M059J (cell line): ENCODE data around the gene CKAP2. TPM values are rescaled to one million over a fixed set of nuclear protein-coding genes. Genes with fewer than 3 reads are reported as not detected.
"Not testable (repeated sequence)": the region's sequence is repeated elsewhere in the genome, so short reads cannot be mapped to it uniquely, and the experiment has no call there.

Experiments
- DNase-seq: peaks from one replicate; pipeline ENCODE4 v3.0.0-alpha.2; 2012; ENCODE audit warnings: low read depth
- total RNA-seq: library from RNA; depleted of rRNA; stranded (reverse); fragments of >200 nt; shearing (Covaris generic); gene quantifications from 2 replicates; pipeline ENCODE4 v1.2.3, GENCODE V29; 2014

Gene CKAP2
- total RNA-seq, 1 experiment from 2014 or later: 72.0 TPM

DNA sequence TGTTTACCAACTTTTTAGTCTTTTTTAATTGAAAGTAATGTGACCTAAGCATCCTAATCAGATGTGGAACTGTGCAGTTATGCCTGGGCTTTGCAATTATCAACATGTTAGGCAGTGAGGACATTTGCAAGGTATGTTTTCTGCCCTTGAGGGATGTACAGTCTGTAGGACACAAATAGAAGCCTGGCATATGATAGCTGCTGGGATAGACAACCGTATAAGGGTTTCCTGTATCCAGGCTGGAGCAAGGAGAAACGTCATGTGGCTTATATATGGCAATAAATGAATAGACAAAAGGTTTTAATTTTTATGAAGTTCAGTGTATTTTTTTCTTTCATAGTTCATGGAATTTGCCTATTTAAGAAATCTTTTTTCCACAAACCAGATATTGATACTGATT, 2.8 kb upstream of the CKAP2 start:
- DNase-seq: no peak

DNA sequence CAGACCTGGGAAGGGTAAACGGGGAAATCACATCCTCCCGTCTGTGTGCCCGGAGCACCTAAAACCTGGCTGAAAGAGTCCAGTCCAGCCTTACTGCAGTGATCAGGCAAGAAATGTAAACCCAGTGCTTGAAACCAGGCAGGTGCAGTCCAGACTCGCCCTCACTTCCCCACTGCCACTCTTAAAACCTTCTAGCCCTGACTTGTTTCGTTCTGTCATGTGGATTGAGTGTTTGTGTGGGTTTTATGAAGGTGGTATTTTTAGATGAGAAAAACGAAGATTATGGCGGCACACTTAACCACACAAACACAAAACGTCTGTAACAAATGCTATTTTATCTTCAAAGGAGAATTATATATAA, 839 bp upstream of the CKAP2 start:
- peak; percentile 46 for DNase-seq

DNA sequence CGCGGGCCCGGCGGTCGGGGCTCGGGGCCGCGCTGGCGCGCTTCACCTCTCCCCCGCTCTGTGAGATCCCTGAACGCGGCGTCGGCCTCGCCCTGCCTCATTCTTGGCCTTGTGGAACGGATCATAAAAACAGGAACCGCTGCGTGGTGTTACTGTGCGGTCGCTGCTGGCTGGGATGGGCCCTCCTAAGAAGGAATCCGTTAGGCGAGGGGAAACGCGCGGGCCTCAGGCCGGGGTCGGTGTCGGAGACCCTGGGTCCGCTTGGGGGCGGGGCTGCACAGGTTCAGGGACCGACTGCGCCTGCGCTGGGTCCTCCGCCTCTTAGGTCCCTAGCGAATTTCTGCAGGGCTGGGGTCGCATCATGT, 381 bp downstream of the CKAP2 start:
- DNase-seq: peak; percentile 57

DNA sequence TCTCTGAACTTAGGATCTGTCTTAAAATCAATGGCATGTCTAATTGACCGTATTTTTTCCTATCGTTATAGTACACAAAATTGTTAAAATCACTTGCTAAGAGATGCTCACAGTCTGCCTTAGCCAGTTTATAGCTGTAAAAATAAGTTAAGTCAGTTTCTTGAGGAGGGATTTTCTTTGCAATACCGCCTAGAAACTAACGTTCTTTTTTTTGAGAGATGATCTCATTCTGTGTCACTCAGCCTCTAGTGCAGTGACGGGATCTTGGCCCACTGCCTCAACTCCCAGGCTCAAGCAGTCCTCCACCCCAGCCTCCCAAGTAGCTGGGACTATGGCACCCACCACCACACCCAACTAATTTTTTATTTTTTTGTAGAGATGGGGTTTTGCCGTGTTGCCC, 4.4 kb downstream of the CKAP2 start:
- DNase-seq: peak; percentile 75

DNA sequence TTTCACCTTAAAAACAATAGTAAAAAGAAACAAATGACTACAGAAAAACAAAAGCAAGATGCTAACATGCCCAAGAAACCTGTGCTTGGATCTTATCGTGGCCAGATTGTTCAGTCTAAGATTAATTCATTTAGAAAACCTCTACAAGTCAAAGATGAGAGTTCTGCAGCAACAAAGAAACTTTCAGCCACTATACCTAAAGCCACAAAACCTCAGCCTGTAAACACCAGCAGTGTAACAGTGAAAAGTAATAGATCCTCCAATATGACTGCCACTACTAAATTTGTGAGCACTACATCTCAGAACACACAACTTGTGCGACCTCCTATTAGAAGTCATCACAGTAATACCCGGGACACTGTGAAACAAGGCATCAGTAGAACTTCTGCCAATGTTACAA, 6.0 kb downstream of the CKAP2 start:
- DNase-seq: no peak

DNA sequence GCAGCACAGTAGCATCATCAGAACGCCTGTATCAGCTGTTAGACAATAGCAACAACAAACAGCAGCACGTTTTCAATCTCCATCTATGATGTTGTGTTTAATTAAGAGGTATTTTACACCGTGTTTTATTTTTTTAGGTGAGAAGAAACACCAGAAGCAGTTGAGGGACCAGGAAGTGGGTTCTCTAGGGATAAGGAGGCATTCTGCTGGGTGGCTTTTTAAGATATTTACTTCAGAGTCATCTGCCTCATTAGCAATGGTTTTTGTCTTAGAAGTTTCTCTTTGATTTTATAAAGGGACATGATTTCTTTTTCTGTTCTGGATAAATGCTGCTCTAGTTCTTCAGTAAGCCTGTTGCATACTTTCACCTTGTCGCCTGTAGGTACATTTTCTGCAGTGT, 8.2 kb downstream of the CKAP2 start:
- no peak for DNase-seq

DNA sequence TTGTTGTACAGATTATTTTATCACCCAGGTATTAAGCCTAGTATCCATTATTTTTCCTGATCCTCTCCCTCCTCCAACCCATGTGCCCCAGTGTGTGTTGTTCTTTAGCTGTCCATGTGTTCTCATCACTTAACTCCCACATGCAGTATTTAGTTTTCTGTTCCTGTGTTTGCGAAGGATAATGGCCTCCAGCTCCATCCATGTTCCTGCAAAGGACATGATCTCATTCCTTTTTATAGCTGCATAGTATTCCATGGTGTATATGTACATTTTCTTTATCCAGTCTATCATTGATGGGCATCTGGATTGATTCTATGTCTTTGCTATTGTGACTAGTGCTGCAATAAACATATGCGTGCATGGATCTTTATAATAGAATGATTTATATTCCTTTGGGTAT, 13.2 kb downstream of the CKAP2 start:
- not testable (repeated sequence) for DNase-seq

DNA sequence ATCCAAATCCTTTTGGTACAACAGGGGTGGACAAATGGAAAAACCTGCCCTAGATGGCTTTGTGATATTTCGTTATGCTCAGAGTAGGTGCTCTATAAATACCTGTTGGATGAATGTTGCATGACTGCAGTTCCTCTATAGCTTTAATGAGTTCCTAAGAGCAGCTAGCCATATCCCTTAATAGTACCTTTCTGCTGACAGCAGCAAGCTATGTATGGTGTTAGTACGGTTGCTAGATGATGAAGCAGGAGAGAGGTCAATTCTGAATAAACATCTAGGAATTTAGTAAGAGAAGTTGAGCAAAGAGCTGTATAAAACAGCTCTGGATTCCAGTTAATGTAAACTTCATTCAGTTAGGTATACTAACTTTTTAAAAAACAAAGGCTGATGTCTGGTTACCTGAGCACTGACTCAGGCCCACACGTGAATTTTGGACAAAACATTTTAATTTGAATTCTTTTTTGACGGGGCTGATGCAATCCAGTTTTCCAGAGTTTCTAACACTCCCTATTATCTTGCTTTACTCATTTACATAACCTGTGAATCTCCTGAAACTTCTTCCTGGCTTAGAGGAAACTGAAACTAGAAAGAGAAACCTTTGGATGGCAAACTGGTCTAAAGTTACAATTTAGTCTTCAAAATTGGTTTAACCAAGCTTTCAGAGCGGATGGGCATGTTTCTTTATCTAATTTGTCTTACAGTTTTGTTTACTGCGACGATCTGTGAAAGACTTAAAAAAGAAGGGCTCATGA, 25.6 kb downstream of the CKAP2 start:
- peak; percentile 42 for DNase-seq

DNA sequence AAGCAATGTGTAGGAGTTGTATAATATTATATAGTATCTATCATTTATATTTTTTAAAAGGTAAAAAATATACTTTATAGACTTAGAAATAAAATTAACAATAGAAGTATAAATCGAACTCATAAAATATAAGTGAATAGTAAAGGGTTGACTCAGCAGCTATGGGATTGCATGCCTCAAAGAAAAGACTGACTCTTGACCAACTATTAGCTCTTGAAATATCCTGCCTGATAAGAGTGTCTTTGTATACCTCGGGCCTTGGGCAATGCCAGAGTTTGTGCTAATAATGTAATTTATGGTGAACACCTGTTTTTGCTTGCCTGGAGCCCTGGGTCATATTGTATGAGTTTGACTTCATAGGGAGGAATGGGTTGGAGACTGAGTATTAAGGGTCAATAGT, 31.8 kb downstream of the CKAP2 start:
- DNase-seq: not testable (repeated sequence)

DNA sequence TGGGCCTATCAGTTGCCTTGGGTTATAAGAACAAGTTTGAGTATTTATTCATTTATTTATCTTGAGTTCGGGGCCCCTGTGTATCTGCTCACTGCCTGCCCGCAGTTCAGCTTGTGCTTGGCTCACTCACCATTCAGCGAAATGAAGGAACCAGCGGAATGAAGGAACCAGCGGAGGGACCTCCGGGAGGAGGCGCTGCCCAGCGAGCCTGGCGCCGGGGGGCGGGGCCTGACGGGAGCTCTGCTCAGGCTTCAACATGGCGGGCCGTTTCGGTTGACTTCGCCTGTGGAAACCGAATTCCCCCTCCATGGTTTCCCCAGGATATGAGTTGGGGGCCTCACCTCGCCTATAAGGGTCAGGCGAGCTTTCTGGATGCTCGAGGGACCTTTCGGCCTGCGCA, 33.5 kb downstream of the CKAP2 start:
- DNase-seq: not testable (repeated sequence)

DNA sequence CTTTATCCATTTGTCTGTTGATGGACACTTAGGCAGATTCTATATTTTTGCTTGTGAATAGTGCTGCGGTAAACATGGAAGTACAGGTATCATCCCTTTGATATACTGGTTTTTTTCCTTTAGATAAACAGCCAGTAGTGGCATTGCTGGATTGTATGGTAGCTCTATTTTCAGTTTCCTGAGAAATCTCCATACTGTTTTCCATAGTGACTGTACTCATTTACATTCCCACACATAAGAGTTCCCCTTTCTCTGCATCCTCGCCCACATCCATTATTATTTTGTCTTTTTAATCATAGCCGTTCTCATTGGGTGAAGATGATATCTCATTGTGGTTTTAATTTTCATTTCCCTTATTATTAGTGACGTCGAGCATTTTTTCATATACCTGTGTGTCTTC, 35.7 kb downstream of the CKAP2 start:
- not testable (repeated sequence) for DNase-seq

DNA sequence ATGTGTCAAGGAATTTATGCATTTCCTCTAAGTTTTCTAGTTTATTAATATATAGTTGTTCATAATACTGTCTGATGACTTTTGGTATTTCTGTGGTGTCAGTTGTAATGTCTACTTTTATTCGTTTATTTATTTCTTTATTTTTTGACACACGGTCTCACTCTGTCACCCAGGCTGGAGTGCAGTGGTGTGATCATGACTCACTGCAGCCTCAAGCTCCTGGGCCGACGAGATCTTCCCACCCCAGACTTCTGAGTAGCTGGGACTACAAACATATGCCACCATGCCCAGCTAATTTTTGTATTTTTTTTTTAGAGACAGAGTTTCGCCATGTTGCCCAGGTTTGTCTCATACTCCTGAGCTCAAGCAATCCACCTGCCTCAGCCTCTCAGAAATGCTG, 39.0 kb downstream of the CKAP2 start:
- DNase-seq: peak; percentile 18

DNA sequence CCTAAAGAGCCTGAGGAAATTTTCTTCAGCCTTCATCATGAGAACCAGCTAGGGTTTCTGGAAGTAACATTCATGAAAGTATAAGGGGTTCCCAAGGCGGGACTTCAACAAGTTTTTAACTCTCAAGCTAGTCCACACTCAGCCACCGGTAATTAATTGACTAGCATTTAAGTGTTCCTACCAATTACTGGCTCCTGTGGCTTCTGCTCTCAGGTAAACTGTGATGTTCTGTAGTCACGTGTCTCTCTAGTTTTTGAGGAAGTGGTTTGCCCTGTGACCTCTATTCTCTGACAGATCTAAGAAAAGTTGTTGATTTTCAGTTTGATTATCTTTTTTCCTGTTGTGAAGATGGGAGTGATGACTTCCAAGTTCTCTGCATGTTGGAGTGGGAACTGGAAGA, 42.7 kb downstream of the CKAP2 start:
- DNase-seq: not testable (repeated sequence)

DNA sequence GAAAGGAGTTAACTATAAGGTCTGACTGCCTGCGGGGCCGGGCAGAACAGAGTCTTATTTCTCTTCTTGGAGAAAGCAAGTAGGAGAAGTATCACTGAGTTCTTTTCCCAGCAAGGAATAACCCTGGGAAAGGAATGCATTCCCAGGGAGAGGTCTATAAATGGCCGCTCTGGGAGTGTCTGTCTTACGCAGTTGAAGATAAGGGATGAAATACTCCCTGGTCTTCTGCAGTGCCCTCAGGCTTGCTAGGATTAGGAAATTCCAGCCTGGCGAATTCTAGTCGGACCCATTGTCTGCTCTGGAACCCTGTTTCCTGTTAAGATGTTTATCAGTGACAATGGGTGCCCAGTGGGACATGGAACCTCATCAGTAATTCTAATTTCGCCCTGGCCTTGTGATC, 47.0 kb downstream of the CKAP2 start:
- DNase-seq: not testable (repeated sequence)

DNA sequence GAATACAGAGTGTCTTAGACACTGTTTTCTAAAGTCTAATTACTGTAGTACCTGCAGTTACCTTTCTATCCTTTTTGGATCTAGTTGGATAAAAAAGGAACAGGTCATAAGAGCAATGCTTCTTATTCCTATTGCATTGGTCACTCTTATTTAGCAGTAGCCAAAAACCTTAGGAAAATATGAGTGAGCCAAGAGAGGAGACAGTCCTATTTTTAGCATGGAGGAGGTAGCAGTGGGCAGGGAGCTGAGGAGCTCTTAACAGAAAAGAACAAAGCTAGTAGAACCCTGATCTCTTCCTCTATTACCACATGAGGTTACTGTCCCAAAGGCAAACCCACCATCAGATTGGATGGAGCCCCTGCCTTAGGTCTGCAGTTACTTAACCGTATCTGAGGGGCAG, 50.6 kb downstream of the CKAP2 start:
- not testable (repeated sequence) for DNase-seq

DNA sequence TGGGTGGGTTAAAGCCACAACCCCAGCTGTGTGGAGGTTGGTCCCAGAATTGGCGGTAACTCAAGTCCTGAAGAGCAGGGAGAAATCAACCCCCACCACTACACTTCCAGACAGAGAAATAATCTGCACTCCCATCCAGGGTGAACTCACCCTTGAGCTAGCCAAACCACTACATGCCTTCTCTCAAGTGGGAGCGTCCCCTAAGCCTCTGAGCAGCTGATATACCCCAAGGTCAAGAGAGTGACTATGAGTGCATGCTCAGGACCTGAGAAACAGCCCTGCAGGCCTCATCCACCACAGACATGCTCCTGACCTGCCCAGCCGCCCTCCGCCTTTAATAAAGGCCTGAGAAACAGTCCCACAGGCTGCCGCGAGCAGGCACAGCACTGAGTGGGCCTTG, 54.3 kb downstream of the CKAP2 start:
- not testable (repeated sequence) for DNase-seq

DNA sequence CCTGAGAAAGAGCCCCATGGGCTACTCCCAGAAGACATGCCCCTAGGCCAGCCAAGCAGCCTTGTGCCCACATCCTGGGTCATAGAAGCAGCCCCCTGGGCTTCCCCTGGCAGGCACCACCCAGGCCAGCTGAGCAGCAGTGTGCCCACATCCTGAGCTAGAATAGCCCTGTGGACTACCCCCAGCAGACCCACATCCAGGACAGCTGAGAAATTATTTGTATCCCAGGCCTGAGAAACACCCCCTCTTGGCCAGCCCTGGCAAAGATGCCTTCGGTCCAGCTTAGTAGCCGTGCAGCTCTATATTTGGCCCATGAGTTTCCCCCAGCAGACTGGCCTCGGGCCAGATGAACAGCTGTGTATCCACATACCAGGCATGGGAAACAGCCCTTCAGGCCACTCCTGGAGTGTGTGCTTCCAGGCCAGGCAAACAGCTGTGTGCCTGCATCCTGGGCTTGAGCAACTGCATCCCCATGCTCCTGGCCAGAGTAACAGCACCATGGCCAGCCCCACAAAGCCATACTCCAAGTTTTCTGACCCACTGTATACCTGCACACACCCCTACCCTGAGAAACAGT, 55.0 kb downstream of the CKAP2 start:
- DNase-seq: not testable (repeated sequence)

DNA sequence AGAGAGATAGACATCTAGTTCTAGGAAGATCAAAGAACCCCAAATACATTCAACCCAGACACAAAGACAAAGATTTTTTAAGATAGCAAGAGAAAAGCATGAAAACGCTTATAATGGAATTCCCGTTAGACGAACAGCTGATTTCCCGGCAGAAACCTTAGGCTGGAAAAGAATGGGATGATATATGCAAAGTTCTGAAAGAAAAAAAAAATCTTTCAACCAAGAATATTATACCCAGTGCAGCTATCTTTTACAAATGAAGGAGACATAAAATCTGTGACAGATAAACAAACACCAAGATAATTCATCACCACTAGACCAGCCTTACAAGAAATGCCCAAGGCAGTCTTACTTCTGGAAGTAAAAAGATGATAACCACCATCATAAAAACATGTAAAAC, 56.3 kb downstream of the CKAP2 start:
- DNase-seq: not testable (repeated sequence)

DNA sequence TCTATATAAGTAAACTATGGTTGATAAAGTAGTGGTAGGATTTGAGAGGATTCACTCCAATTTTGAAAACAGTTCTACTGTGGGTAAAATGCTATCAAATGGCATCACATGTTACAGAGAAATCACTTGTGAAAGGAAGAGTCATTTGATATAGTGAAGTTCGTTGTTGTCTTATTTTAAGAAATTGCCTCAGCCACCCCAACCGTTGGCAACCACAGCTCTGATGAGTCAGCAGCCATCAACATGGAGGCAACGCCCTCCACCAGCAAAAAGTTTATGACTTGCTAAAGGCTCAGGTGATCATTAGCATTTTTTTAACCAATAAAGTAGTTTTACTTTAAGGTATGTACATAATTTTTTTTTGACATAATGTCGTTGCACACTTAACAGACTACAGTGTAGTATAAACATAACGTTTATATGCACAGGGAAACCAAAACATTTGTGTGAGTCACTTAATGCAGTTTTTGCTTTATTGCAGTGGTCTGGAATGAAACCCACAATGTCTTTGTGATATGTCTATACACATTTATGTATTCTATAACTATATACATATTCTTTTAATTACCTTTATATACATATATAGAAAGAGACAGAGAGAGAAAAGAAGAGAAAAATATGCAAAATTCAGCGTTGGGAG, 58.8 kb downstream of the CKAP2 start:
- DNase-seq: peak; percentile 56

DNA sequence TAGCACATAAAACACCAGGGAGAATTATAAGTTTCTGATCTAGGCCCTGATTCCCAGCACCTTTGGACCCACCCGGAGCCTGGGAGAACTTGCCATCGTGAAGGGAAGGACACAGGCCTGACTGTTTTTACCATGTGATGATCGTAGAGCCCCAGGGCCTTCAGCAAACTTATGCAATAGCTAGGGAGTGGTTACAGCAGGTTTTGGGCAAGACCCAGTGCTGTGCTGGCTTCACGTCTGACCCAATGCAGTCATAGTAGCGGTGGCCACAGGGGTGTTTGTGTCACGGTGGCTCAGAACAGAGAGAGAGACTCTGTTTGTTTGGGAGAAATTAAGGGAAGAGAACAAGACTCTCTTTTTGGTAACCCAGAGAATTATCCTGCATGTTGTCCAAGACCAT, 68.0 kb downstream of the CKAP2 start:
- not testable (repeated sequence) for DNase-seq
